Measurements from ENCODE around the gene DOK3.
A peak's percentile ranks its signal among the peaks of the same experiment; 100 is the strongest.

The DOK3 gene

DNA sequence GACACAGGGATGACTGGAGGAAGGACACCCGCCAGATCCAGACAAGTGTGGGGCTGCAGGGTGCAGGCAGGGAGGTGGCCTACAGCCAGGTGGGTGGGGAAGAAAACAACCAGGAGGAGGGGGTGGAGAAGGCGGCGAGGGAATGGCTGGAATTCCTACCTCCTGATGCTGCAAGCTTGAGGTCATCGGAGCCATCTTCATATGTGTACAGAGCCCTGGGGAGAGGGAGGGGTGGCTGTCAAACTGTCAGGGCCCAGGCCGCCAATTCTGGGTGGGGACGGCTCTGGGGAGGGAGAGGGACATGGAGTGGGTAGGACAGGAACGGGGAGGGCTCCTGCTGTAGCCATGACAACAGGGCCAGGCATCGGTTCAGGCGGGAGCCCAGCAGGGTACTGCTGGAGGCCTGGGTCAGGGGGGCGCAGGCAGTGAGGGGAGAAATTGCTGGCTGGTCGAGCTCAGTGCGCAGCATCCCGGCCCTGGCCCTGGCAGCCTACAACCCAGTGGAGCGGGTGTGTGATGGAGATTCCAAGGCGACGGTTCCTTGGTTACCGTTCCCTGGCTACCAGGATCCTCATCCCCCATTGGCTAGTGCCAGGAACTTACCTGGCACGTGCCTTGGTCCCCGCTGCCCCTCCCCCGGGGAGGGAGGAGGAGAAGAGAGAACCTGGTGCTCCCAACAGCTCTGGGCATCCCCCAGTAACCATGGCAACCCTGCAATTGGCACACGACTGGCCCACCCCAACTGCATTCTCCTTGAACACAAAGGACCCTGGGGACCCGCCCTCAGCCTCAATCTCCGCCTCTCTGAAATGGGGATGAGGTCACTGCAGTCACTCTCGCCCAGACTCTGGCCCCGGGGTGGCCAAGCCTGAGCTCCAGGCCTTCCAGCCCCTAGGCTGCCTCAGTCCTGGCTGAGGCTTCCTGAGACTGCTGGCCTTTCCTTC, 40.7 kb downstream of the DOK3 start:
- no peak for DNase-seq (ENCODE audit: low read depth, low spot score)

DNA sequence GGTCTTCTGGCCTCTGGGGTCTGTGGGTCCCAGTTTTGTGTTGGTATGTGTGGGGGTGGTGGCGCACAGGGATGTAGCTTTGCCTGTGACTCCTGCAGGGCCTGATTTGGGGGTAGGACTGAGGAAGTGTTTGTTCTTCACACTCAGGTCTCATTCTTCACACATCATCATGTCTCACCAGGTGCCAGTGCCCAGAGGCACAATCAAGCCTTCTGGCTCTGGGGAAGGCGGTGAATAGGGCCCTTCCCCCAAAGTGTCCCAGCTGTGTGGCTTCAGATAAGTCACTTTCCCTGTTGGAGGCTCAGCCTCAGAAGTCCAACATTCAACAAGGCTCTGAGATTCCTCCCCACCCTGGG, 41.3 kb downstream of the DOK3 start:
- DNase-seq (ENCODE audit: low read depth, low spot score), result no peak

DNA sequence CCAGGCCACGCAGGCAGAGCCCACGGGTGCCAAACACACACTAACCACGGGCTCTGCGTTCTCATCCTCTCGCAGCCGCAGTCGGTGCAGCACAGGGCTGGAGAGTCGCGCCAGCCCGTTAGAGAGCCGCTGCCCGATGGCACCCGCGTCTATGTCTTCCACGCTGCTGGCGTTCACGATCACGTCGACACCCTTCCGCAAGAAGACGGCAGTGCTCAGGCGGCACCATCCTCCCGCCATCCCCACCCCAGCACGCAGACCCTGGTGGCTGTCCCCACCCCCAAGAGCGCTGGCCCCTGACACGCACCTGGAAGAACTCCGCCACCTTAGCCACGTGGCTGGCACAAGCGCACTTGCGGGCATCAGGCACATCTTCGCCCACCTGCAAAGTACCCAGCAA, 42.2 kb downstream of the DOK3 start:
- no peak for DNase-seq (ENCODE audit: low read depth, low spot score)

DNA sequence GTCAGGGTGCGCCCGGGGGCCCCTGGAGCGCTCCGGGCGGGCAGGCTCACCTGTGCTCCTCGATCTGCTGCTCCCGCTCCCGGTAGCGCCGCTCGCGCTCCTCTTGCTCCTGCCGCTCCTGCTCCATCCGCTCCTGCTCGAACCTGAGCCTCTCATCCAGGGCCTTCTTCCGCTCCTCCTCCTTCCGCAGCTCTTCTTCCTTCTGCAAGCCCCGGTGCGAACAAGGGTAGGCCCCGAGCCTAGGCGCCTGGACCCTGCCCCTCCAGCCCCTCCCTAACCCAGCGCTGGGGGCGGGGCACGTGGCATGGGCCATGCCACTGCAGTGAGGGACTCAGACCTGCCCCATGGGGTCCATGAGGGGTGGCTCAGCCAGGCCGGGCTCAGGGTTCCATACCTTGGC, 42.8 kb downstream of the DOK3 start:
- no peak for DNase-seq (ENCODE audit: low read depth, low spot score)

DNA sequence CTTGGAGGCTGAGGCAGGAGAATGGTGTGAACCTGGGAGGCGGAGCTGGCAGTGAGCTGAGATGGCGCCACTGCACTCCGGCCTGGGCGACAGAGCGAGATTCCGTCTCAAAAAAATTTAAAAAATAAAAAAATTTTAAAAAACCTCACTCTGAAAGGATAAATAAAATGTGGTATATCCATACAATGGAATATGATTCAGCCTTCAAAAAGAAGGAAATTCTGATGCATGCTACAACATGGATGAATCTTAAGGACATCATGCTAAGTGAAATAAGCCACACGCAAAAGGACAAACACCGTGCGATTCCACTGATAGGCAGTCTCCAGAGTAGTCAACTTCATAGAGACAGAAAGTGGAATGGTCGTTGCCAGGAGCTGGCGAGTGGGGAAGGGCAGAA, 44.6 kb downstream of the DOK3 start:
- no peak for DNase-seq (ENCODE audit: low read depth, low spot score)

DNA sequence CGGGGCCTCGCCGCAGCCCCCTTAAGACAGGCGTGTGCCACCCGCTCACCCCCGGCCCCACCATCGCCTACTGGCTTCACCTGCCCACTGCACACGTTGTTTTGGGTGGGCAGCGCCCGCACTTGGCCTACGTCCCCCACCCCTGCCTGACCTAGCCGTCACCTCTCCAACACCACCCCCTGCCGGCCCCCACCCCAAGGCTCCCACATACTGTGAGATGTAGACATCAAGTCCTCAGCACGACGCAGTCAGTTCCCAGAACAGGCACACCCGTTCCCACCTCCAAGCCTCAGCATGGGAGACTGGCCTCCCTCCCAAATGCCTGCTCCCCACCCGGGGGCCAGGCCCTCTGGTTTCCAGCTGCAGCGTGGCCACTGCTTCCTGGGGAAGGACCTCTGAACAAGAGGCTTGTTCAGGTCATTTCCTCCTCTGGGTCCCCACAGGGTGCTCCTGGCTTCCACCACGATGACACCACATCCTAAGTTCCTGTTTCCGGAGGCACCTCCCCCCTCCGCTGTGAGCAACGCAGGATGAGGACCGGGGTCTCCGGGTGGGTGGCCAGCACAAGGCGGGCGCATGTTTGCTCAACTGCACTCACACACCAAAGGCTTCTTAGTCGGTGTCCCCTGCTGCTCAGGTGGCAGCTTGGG, 47.5 kb downstream of the DOK3 start:
- DNase-seq (ENCODE audit: low read depth, low spot score), result no peak

DNA sequence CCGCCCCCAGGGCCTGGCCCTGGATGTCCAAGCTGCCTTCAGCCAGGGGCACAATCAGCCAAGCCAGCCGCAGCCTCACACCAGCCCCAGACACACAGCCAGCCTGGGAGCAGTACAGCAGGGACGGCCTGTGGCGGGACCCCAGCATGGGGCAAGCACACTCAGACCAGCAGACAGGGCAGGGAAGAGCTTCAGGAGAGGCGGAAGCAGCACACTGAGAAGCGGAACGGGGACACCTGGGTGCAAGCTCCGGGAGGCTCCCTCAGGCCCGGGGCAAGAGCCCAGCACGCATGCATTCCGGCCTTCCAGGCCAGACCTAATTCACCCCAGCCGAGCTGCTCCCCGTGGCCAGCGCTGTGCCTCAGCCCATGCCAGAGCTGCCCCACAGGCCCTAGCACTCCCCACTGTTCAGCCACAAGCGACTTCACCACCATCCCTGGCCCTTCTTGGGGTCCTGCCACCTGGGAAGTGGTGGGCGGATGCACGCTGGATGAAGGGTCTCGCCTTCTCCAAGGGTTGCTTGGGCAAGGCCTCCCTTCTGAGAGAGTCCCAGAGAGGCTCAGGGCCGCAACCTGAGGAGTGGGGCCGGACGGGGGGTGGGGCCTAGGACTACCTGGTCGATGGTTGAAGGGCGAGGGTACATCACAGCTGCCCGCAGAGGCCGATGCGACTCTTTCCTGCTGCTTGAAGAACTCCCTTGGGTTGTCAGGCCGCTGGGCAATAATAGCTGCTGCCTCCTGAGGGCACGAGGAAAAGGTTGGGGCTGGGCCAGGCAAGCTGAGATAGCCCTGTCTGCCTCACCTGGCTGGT, 49.6 kb downstream of the DOK3 start:
- DNase-seq (ENCODE audit: low read depth, low spot score), result no peak

DNA sequence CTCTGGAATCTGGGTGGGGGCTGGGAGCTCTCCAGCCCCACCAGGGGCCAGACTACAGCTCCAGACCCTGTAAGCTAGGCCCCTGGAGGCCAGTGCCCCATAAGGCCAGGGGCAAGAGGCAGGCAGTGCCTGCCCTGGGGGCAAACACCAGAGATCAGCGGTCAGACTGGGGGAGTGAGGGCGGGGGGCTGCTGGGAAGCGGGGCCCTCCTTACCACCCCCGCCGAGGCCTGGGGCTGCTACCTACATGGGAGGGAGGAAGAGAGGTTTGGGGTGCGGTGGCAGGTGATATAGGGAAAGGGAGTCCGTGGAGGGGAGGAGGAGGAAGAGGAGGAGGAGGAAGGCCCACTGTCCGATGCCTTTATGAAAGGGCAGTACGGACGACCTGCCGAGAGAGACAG, 50.3 kb downstream of the DOK3 start:
- DNase-seq (ENCODE audit: low read depth, low spot score), result no peak

DNA sequence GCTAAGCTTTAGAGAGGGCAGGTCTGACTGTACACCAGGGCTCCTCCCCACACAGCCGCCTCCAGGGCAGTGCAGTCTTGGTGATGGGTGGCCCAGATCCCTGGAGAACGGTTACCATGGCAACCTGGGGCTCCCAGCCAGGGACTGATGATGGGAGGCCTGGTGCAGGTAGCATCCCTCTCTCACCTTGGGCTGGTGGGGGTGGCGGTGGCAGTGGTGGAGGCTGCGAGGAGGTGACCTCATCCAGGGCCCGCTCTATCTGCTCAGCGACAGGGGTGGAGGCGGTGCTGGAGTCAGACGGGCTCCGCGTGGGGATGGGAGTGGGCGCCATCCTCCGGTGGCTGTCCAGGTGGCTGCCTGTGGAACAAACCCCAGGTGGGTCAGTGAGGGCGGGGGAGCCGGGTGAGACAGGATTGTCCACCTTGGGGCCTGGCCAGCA, 50.7 kb downstream of the DOK3 start:
- no peak for DNase-seq (ENCODE audit: low read depth, low spot score)

DNA sequence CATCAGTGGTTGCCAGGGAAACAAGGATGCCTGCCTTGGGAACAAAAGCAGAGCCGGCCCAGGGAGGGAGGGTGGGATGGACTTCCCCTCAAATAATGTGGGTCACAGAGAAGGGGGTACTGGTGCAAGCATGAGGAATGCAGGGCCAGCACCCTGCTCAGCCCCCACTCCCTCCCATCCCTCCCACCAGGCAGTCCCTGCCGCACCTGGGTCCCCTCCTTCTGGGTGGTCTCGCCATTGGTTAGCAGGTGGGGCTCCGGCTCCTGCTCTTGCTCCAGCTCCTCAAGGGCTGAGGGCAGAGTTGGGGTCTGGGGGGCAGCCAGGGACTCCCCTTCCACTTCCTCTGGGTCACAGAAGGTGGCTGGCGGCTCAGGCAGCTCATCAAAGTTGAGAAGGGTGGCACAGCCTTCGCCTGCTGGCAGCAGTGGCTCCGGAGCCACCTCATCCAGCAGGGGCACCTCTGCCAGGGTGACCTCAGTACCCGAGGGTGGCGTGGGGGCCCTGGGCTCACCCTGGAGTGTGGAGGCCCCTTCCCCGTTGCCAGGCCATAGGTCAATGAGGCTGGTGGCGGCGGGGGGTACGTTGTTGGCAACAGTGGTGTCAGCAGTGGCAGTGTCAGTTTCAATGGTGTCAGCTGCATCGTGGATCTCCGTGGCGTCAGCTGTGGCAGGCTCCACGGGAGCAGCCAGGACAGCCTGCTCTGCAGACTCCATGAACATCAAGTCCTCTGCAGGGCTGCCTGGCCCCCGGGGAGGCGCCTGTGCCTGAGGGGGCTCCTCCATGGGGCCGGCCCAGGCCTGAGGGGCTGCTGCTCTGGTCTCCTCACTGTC, 51.6 kb downstream of the DOK3 start:
- no peak for DNase-seq (ENCODE audit: low read depth, low spot score)

DNA sequence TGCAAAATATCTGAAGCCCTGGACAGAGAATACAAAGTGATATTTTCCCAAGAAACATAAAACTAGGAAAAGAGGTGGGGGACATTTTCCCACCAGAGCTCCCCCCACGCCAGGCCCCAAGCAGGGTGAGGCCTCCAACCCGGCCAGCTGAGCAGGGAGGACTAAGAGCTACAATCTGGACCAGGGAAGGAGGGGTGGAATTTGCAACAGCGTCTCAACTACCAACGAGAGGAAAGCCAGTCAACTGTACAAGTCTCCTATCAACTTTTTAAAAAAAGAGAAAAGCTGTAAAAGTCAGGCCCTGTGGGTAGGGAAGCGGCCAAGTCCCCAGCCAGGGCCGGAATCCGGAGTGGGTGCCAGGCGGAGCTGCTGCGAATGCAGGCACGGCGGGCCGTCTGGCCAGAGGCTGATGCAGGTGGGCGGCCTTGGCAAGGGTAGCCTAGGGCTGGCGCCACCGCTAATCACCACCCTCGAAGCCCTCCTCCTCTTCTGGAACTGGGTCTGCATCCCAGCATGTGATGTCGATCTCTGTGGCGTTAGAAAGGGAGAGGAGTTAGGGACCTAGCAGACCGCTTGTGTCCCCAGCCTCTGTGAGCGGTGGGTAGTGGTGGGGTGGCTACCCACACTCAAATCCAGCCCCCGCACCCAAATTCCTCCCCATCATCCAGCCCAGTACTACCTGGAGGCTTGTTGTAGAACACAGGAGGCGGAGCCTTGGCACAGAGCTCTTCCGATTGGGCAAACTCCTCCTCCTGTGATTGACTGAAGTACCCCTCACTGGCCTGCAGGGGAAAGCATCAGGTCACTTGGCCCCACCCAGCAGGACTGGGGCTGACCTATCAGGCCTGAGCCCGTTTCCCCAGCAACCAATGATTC, 52.4 kb downstream of the DOK3 start:
- no peak for DNase-seq (ENCODE audit: low read depth, low spot score)

DNA sequence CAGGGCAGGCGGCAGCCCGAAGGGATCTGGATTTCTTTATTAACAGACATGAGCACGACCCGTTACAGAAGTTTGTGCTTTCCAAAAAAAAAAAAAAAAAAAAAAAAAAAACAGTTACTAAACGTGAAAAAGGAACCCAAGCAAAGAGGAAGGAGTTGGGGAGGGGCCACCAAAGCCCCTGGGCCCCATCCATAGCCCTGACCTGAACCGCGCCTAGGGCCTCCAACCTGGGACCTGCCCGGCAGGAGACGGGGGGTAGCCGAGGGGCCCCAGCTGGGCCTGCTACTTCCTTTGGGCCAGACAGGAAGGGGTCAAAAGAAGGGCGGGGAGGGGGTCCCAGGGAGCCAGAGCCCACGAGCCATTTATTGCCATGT, 53.0 kb downstream of the DOK3 start:
- DNase-seq (ENCODE audit: low read depth, low spot score), result no peak

DNA sequence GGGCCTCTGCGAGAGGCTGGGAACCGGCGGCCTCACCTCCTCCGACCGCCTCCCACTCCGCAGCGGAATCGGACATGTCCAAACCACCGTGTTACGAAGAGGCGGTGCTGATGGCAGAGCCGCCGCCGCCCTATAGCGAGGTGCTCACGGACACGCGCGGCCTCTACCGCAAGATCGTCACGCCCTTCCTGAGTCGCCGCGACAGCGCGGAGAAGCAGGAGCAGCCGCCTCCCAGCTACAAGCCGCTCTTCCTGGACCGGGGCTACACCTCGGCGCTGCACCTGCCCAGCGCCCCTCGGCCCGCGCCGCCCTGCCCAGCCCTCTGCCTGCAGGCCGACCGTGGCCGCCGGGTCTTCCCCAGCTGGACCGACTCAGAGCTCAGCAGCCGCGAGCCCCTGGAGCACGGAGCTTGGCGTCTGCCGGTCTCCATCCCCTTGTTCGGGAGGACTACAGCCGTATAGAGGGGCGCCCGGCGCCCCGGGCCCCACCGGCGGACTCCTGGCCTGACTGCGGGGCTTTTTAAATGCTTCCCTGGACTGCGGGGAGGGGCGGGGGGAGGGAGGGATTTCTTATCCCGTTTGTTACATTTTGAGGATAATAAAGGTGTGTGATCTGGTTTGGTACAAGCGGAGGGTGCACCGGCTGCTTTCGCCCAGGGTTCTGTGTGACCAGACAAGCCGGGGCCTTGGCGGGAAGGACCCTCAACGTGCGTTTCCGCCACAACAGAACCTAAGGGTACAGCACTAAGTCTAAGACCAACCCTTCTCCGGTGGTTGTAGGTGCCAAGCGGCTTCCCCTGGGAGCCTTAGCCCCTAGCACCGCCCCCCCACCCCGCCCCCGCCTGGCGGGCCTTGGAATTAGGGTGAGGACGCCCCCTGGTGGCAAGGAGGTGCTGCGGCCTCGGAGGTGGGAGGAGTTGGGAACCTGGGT, 53.7 kb downstream of the DOK3 start:
- DNase-seq (ENCODE audit: low read depth, low spot score), result peak; percentile 93

DNA sequence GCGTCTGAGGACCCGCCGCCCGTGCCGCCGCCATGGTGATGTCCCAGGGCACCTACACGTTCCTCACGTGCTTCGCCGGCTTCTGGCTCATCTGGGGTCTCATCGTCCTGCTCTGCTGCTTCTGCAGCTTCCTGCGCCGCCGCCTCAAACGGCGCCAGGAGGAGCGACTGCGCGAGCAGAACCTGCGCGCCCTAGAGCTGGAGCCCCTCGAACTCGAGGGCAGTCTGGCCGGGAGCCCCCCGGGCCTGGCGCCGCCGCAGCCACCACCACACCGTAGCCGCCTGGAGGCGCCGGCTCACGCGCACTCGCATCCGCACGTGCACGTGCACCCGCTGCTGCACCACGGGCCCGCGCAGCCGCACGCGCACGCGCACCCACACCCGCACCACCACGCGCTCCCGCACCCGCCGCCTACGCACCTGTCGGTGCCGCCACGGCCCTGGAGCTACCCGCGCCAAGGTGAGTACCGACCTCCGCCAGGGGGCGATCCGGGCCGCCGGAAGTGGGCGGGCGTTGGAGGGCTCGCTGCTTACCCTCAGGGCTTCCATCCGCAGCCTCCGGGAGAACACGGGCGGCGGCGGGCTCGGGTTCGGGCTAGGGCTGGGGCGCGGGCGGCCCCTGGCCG, 54.5 kb downstream of the DOK3 start:
- peak; percentile 86 for DNase-seq (ENCODE audit: low read depth, low spot score)

DNA sequence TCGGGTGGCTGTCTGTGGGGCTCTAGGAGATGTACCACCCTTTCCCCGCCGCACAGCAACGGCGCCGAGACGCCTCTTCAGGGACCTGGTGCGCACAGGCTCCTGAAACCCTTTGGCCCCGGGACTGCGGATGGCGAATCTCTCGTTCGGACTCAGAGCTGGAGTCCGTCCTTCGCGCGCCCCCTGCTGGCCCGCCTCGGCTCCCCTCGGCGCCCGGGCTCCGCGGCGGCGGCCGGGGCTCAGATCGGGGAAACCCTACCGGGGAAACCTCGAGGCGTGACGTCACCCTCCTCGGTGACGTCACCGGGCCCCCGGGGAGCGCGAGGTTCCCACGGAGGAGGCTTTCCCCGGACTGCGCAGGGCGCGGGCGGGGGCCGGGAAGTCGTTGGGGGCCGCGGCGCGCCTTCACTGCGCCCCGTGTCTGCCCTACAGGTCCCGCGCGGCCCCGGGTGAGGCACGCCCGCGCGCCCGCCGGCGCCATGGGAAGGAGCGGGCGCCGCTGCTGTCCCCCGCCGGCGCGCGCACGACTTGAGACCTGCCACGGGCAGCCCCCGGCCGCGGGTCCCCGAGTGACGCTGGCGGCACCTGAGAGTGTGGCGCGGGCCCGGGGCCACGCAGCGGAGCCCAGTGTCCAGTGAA, 55.1 kb downstream of the DOK3 start:
- DNase-seq (ENCODE audit: low read depth, low spot score), result peak; percentile 84

DNA sequence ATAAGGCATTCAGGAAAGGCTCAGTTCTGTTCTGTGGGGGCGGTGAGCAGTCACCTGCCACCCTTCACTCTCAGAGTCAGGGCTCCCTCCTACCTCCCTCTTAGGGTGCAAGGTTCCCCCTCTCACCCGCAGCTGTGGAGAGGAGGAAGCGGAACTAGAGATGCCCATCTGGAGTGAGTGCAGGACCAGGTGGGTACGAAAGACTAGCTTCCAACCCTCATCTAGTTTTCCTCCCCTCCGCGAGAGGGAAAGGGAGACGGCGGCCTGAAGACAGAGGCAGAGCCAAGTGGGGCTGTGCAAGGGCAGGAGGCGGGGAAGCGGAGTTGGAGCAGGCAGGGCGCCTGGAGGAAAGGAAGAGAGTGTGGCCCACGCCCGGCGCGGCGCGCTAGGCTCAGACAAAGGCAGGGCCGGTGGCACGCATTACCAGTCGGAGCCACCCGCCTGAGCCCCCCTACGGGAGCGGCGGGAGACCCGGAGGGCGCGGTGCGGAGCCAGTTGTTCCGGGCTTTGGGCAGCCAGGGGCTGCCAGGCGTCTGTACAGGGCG, 55.7 kb downstream of the DOK3 start:
- DNase-seq (ENCODE audit: low read depth, low spot score), result no peak

DNA sequence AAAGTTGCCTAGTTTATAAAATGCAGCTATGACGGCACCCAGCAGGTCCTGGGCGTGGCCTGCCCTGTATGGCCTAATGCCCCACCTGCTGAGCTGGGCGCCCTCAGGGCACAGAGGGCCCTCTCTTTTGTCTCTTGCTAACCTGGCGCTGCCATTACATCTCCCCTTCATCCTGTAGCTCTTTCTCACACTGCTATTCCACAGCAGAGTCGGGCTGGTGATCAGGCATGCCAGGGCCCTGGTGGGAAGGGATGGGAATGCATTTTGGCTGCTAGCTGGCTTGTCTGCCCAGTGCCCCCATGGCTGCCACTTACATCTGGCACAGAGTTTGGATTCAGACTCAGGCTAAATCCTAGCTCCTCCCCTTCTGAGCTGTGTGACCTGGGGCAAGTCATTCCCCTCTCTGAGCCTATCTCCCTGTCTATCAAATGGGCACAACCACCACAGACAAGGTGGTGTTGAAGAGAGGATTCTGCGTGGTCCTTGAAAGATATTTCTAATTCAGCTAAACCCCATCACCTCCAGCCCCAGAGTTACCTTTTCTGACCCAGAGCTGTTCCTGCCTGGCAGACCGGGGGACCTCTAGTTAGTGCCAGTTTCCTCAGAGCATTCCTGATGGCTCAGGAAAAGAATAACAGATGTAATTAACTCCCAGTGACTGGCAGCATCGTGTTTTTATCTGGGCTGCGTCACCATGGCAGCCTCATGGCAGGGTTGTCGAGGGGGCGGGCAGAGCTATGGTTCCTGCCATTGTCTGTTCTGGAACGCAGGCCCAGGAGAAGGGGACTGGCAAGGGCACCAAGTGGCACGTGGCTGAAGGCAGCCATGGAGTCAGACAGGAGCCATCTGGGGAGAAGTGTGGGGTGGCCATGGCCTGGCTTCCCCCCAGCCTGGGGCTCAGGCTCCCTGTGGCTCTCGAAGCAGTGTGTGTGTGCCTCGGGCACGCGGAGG, 56.7 kb downstream of the DOK3 start:
- no peak for DNase-seq (ENCODE audit: low read depth, low spot score)

Measured in activated naive CD8-positive, alpha-beta T cell treated with anti-CD3 and anti-CD28 coated beads, Interleukin-2, amount 50 U/mL, for 16 hours (primary cell).